Measurements from ENCODE around the gene KDF1.

Gene KDF1

GRCh38 chr1:26922431-26922729 is 37.9 kb downstream of the KDF1 start:
- Mint-ChIP-seq H3K27ac (no peak overlapping the region), H3K4me3 (peak overlapping the region; percentile 92), H3K36me3 (ENCODE audit: low read depth) (peaks cover 38% of the 10 kb centered on the region), H3K4me1 (peaks cover 30% of the 10 kb centered on the region), H3K27me3 (ENCODE audit: low read depth, poor library complexity) (peaks cover 4% of the 10 kb centered on the region), H3K9me3 (no peaks in the 10 kb centered on the region)
- DNase-seq, result no peak
- no peak for TF ChIP-seq CTCF (IDR thresholded peaks at IDR 0.05)

- no peaks in the 10 kb centered on the region for H3K9me3 Mint-ChIP-seq
- peak; percentile 94 for DNase-seq
- TF ChIP-seq CTCF (IDR thresholded peaks at IDR 0.05), result no peak
- H3K4me1 Mint-ChIP-seq, result peaks cover 30% of the 10 kb centered on the region
- peak within 1 kb of the TSS; percentile 81 for H3K27ac Mint-ChIP-seq
- peak within 1 kb of the TSS; percentile 92 for H3K4me3 Mint-ChIP-seq
- H3K27me3 Mint-ChIP-seq (ENCODE audit: low read depth, poor library complexity), result peaks cover 8% of the 10 kb centered on the region
- peaks cover 33% of the 10 kb centered on the region for H3K36me3 Mint-ChIP-seq (ENCODE audit: low read depth)
Observed at GRCh38 chr1:26921540-26922430, 38.5 kb downstream of the KDF1 start, which contains the start of gene NUDC. NUDC (plus strand) TSS chr1:26921743; CDS start chr1:26921849, 106 bp downstream.

- H3K36me3 Mint-ChIP-seq (ENCODE audit: low read depth), result peaks cover 26% of the 10 kb centered on the region
- no peak for TF ChIP-seq CTCF (IDR thresholded peaks at IDR 0.05)
- peak overlapping the region; percentile 92 for H3K4me3 Mint-ChIP-seq
- H3K9me3 Mint-ChIP-seq, result no peaks in the 10 kb centered on the region
- H3K27me3 Mint-ChIP-seq (ENCODE audit: low read depth, poor library complexity), result peaks cover 15% of the 10 kb centered on the region
- no peak for DNase-seq
- peaks cover 30% of the 10 kb centered on the region for H3K4me1 Mint-ChIP-seq
- H3K27ac Mint-ChIP-seq, result peak overlapping the region; percentile 81
Observed at GRCh38 chr1:26921126-26921539, 39.1 kb downstream of the KDF1 start.

- peaks cover 37% of the 10 kb centered on the region for H3K27me3 Mint-ChIP-seq (ENCODE audit: low read depth, poor library complexity)
- DNase-seq, result no peak
- no peaks in the 10 kb centered on the region for H3K36me3 Mint-ChIP-seq (ENCODE audit: low read depth)
Observed at GRCh38 chr1:26915204-26915842, 44.9 kb downstream of the KDF1 start.

GRCh38 chr1:26913754-26914619 is 46.3 kb downstream of the KDF1 start, which contains the start of gene NR0B2:
NR0B2 (minus strand) TSS chr1:26913975; CDS start chr1:26913940, 35 bp downstream.
- no peak for DNase-seq
- Mint-ChIP-seq H3K4me3 (no peak within 1 kb of the TSS), H3K4me1 (no peaks in the 10 kb centered on the region), H3K9me3 (no peaks in the 10 kb centered on the region), H3K36me3 (ENCODE audit: low read depth) (no peaks in the 10 kb centered on the region), H3K27me3 (ENCODE audit: low read depth, poor library complexity) (peaks cover 46% of the 10 kb centered on the region), H3K27ac (no peak within 1 kb of the TSS)
- TF ChIP-seq CTCF (IDR thresholded peaks at IDR 0.05), result no peak

More at GRCh38 chr1:26915204-26915842, 44.9 kb downstream of the KDF1 start:
- peak overlapping the region; percentile 51 for H3K27ac Mint-ChIP-seq
- H3K4me3 Mint-ChIP-seq, result no peak overlapping the region
- no peaks in the 10 kb centered on the region for H3K9me3 Mint-ChIP-seq
- no peak for TF ChIP-seq CTCF (IDR thresholded peaks at IDR 0.05)
- peaks cover 2% of the 10 kb centered on the region for H3K4me1 Mint-ChIP-seq
